Right lobe of liver (tissue), 6 donors: Measurements from ENCODE around the gene PITPNC1. TPM values are rescaled to one million over a fixed set of nuclear protein-coding genes. Genes with fewer than 3 reads are reported as not detected.

Source experiments
- ATAC-seq, 4 donors: fragments of 200-7000 bp; cut with Tn5 transposase; one replicate each; pipeline ENCODE4 v1.9.1; 2020; ENCODE audit warnings: mild to moderate bottlenecking in 4 of 4, moderate library complexity in 4 of 4
- DNase-seq, 3 donors: peaks; one replicate each; pipeline ENCODE4 v3.0.0-alpha.2; 2020
- H3K27ac ChIP-seq, 3 donors: fragments of 200-600 bp; one replicate each; pipeline ENCODE4 v1.8.0; 2022
- H3K27me3 ChIP-seq, 2 donors: fragments of 200-600 bp; one replicate each; pipeline ENCODE4 v1.8.0; 2022
- H3K36me3 ChIP-seq, 4 donors: fragments of 200-600 bp; sonication (generic) in 1 of 4; one replicate each; pipeline versions ENCODE4 v1.5.1 to v1.8.0; 2017 to 2022; ENCODE audit warnings: control low read depth in 1 of 4
- H3K4me1 ChIP-seq, 4 donors: fragments of 200-600 bp; sonication (generic) in 1 of 4; one replicate each; pipeline versions ENCODE4 v1.5.1 to v1.8.0; 2017 to 2022; ENCODE audit warnings: control low read depth in 1 of 4
- H3K4me3 ChIP-seq, 3 donors: fragments of 200-600 bp; one replicate each; pipeline ENCODE4 v1.8.0; 2022
- H3K9me3 ChIP-seq, 4 donors: fragments of 200-600 bp; sonication (generic) in 1 of 4; one replicate each; pipeline versions ENCODE4 v1.5.1 to v1.8.0; 2017 to 2022; ENCODE audit warnings: control low read depth in 1 of 4
- CTCF ChIP-seq, 4 donors: fragments of 200-600 bp in 3 of 4; fragments of 450-650 bp in 1 of 4; IDR thresholded peaks; one replicate each; pipeline versions ENCODE4 v1.5.1 to v1.8.0; 2016 to 2022; ENCODE audit warnings: antibody characterized with exemption in 4 of 4, mild to moderate bottlenecking in 2 of 4
- POLR2A ChIP-seq: fragments of 450-650 bp; IDR thresholded peaks from one replicate; pipeline ENCODE4 v1.6.1; 2017; ENCODE audit warnings: antibody characterized with exemption, mild to moderate bottlenecking
- WGBS: methylation state at CpG from one replicate; pipeline ENCODE4 v1.1.6; 2018; ENCODE audit warnings: low coverage, low lambda C conversion rate; ENCODE audit not compliant: insufficient coverage; ENCODE audit errors: missing lambda C conversion rate; 5-methylcytosine and 5-hydroxymethylcytosine counted together
- intact Hi-C, 2 donors: fragments of 100-400 bp; cut with DNase I; formaldehyde crosslinking; loops; one replicate each; pipeline versions ENCODE4 v1.11.2 to v1.14.1; 2022
- total RNA-seq, 6 experiments: library from RNA; depleted of rRNA in 2 of 6; stranded (reverse); fragments of >200 nt in 2 of 6; fragmentation: NEBNext Ultra II Directional in 3 of 6; extraction: Animal tissue kit (Norgen Biotek cat#: 25700) in 3 of 6; gene quantifications; one replicate each; pipeline versions ENCODE4 v1.1.0 to v1.2.4, GENCODE V29; 2016 to 2023
- donor health status: DM: no; HTN: yes; CAD: no.
- donor health status: DM: no; HTN: no; CAD: no.
- donor health status: DM: no; HTN: no; CAD: no.
- donor health status: DM: no; HTN: yes; CAD: no.
- donor health status: DM: no; HTN: yes; CAD: no.

PITPNC1 gene
- total RNA-seq, 6 experiments from 2014 or later, result 4.7 to 13.0 (median 7.4) TPM

- Histone ChIP-seq H3K9me3 (no peaks in the 10 kb centered on the region), H3K4me1 (peaks cover 0 to 22% (median 5%) of the 10 kb centered on the region in 4 donors), H3K27me3 (no peaks in the 10 kb centered on the region), H3K36me3 (no peaks in the 10 kb centered on the region), H3K27ac (peak overlapping the region; percentile 53 to 75 (median 70)), H3K4me3 (peak overlapping the region in 2 of 3 donors; percentile 17 to 33)
- intact Hi-C loops, result no loop called here
- DNase-seq (peak; percentile 68 to 93 (median 78)), ATAC-seq (peak; percentile 88 to 90 (median 90))
- TF ChIP-seq CTCF (IDR thresholded peaks at IDR 0.05), result no peak
- TF ChIP-seq POLR2A, result no peak
- WGBS, result 16% methylated on average over 8 of the region's 9 CpGs
Measured at GRCh38 chr17:67390646-67391361, 13.7 kb downstream of the PITPNC1 start.

- Histone ChIP-seq H3K27me3 (no peaks in the 10 kb centered on the region), H3K4me1 (peaks cover 0 to 18% (median 3%) of the 10 kb centered on the region in 4 donors), H3K27ac (no peak overlapping the region), H3K4me3 (no peak overlapping the region), H3K36me3 (no peaks in the 10 kb centered on the region), H3K9me3 (no peaks in the 10 kb centered on the region)
- TF ChIP-seq CTCF (IDR thresholded peaks at IDR 0.05), result no peak
- TF ChIP-seq POLR2A, result no peak
- DNase-seq, result no peak
- intact Hi-C loops, result no loop called here
- WGBS, result 92% methylated on average over 6 of the region's 6 CpGs
- ATAC-seq, result no peak
Measured at GRCh38 chr17:67392111-67392510, 15.0 kb downstream of the PITPNC1 start.

GRCh38 chr17:67393809-67394397, 16.8 kb downstream of the PITPNC1 start:
- intact Hi-C loops, result no loop called here
- no peak for TF ChIP-seq CTCF (IDR thresholded peaks at IDR 0.05)
- Histone ChIP-seq H3K27ac (no peak overlapping the region), H3K27me3 (no peaks in the 10 kb centered on the region), H3K9me3 (no peaks in the 10 kb centered on the region), H3K4me1 (peaks cover 0 to 18% (median 3%) of the 10 kb centered on the region in 4 donors), H3K4me3 (no peak overlapping the region), H3K36me3 (no peaks in the 10 kb centered on the region)
- no peak for DNase-seq
- whole genome bisulfite sequencing, result 93% methylated on average over 9 of the region's 9 CpGs
- no peak for ATAC-seq

GRCh38 chr17:67399676-67400075, 22.6 kb downstream of the PITPNC1 start:
- intact Hi-C loops, result no loop called here
- H3K4me1 ChIP-seq, result peaks cover 0 to 28% (median 16%) of the 10 kb centered on the region in 4 donors
- no peak for DNase-seq
- no peaks in the 10 kb centered on the region for H3K27me3 ChIP-seq
- no peaks in the 10 kb centered on the region for H3K9me3 ChIP-seq
- H3K27ac ChIP-seq, result peak overlapping the region in 1 of 3 donors; percentile 3
- no peak overlapping the region for H3K4me3 ChIP-seq
- TF ChIP-seq CTCF (IDR thresholded peaks at IDR 0.05) (no peak), POLR2A (no peak)
- peak in 3 of 4 donors; percentile 4 to 54 (median 47) for ATAC-seq
- 23% methylated on average over 3 of the region's 3 CpGs for WGBS
- H3K36me3 ChIP-seq, result no peaks in the 10 kb centered on the region
